K562 (cell line): Measurements from ENCODE around the gene GLB1L3.

Experiments
- EP300 ChIP-seq: IDR thresholded peaks from 2 replicates; pipeline ENCODE4 v1.6.1; 2012; ENCODE audit warnings: low read length, improper control_type of control experiment
- POLR2A ChIP-seq: fragments of 450-650 bp; conservative IDR thresholded peaks from 2 replicates; pipeline ENCODE4 v1.6.1; 2016
- RCOR1 ChIP-seq, 2 experiments: IDR thresholded peaks; 2 replicates each; pipeline ENCODE4 v1.6.1; 2012; ENCODE audit warnings: low read depth in 2 of 2, low read length in 2 of 2, borderline replicate concordance in 1 of 2, improper control_type of control experiment in 1 of 2
- SMAD4 ChIP-seq: fragments of 250-450 bp; sonication (Bioruptor Pico); conservative IDR thresholded peaks from 2 replicates; pipeline ENCODE4 v1.8.0; 2021; ENCODE audit warnings: inconsistent platforms, mild to moderate bottlenecking, moderate library complexity
- TF ChIP-seq, protein P1 (sequence below), 2 experiments: fragments of 450-650 bp; IDR thresholded peaks; 2 replicates each; pipeline ENCODE4 v1.6.1; 2016; ENCODE audit warnings: mild to moderate bottlenecking in 2 of 2, borderline replicate concordance in 1 of 2, low read depth in 1 of 2, moderate library complexity in 1 of 2

DNA sequence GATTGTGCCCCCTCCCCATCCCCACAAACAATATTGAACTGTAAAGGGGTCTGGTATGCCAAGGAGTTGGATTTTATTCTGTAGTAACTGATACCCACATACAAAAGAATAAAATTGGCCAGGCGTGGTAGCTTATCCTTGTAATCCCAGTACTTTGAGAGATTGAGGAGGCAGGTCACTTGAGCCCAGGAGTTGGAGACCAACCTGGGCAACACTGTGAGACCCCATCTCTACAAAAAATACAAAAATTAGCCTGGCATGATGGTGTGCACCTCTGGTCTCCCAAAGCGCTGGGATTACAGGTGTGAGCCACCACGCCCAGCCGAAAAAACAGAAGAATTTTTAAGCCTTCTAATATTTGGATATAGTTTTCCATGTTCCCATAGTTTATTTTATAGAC lies 4.2 kb upstream of the GLB1L3 start:
- no peak for TF ChIP-seq SMAD4 (CRISPR knock-in tag)
- TF ChIP-seq RCOR1 (IDR thresholded peaks at IDR 0.05; ENCODE audit: borderline replicate concordance in 1 of 2, low read depth in 2 of 2, low read length in 2 of 2) = no peak
- no peak for TF ChIP-seq EP300
- no peak for TF ChIP-seq POLR2A
- TF ChIP-seq, protein P1, sequence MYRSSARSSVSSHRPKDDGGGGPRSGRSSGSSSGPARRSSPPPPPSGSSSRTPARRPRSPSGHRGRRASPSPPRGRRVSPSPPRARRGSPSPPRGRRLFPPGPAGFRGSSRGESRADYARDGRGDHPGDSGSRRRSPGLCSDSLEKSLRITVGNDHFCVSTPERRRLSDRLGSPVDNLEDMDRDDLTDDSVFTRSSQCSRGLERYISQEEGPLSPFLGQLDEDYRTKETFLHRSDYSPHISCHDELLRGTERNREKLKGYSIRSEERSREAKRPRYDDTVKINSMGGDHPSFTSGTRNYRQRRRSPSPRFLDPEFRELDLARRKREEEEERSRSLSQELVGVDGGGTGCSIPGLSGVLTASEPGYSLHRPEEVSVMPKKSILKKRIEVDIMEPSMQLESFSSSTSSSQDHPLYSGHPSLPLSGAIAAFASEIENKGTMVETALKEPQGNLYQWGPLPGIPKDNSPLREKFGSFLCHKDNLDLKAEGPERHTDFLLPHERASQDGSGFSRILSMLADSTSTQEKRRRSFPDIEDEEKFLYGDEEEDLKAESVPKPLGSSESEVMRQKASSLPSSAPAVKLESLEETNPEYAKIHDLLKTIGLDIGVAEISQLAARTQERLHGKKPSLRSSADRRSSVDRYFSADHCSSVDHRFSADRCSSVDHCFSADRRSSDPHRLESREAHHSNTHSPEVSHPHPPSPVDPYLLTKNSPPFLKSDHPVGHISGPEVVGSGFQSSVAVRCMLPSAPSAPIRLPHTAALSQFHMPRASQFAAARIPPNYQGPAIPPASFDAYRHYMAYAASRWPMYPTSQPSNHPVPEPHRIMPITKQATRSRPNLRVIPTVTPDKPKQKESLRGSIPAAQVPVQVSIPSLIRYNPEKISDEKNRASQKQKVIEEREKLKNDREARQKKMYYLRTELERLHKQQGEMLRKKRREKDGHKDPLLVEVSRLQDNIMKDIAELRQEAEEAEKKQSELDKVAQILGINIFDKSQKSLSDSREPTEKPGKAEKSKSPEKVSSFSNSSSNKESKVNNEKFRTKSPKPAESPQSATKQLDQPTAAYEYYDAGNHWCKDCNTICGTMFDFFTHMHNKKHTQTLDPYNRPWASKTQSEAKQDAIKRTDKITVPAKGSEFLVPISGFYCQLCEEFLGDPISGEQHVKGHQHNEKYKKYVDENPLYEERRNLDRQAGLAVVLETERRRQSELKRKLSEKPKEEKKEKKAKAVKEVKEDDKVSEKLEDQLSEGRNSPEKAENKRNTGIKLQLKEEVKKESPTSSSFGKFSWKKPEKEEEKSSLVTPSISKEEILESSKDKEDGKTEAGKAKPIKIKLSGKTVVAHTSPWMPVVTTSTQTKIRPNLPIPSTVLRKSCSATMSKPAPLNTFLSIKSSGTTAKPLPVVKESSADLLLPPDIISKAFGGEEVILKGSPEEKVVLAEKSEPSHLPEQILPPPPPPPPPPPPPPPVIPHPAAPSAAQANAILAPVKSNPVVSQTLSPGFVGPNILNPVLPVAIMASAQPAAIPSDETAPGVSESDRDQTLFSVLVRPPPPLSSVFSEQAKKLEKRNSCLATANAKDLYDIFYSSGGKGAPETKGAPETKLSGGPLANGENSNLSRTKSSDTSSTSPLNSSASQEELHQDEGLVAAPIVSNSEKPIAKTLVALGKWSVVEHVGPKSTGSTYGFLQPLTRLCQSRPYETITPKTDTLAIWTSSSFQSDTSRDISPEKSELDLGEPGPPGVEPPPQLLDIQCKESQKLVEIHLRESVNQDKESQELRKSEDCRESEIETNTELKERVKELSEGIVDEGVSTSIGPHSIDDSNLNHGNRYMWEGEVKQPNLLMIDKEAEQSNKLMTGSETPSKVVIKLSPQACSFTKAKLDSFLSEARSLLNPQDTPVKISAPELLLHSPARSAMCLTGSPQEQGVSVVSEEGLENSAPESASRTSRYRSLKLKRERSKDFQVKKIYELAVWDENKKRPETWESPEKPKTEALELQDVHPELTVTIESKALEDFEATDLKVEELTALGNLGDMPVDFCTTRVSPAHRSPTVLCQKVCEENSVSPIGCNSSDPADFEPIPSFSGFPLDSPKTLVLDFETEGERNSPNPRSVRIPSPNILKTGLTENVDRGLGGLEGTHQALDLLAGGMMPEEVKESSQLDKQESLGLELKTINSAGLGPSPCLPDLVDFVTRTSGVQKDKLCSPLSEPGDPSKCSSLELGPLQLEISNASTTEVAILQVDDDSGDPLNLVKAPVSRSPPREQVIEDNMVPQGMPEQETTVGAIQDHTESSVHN (IDR thresholded peaks at IDR 0.05; ENCODE audit: borderline replicate concordance in 1 of 2, low read depth in 1 of 2) = no peak
